ENCODE results near the gene SPRED1. TPM values are rescaled to one million over a fixed set of nuclear protein-coding genes. Genes with fewer than 3 reads are reported as not detected.
"Not testable (repeated sequence)": the region's sequence is repeated elsewhere in the genome, so short reads cannot be mapped to it uniquely, and the experiment has no call there.

SPRED1 gene
- polyA plus RNA-seq, 3 donors = 1.5 to 15.0 (median 10.9) TPM

DNA sequence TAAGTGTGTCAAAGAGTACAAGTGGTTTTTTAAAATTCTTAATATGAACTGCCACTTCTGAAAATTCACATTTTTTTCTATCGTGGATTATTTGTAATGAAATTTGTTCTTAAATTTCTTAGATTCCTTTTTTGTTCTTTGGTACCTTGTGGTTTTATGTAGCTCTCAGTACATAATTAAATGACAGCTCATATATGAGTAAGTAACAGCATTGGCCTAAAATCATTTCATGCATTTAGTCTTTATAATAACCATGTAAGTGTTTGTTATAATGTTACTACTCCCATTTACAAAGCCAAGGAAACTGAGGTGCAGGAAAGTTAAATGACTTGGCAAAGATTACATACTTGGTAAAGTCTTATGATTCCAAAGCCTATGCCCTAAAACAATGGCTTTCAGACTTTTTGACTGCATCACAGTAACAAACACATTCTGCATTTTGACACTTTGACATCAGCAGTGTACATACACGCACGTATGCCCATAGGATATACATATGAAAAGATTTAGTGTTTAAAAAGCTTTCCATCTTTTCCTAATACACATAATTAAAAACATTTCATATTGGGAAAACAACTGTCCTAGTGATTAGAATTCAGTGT, 14.9 kb downstream of the SPRED1 start:
- WGBS, 3 donors = 82 to 90% (median 89%) methylated on average over 3 of the region's 3 CpGs
- no peak overlapping the region for H3K27ac ChIP-seq (ENCODE audit: low read depth, low read length)

- H3K27ac ChIP-seq (ENCODE audit: low read depth, low read length) = no peak overlapping the region
Observed at GRCh38 chr15:38271144-38271543, 18.5 kb downstream of the SPRED1 start.

GRCh38 chr15:38271895-38272294, 19.3 kb downstream of the SPRED1 start:
- 90 to 94% (median 92%) methylated on average over 3 of the region's 3 CpGs for WGBS, 3 donors
- H3K27ac ChIP-seq (ENCODE audit: low read depth, low read length) = no peak overlapping the region

GRCh38 chr15:38272431-38272830, 19.8 kb downstream of the SPRED1 start:
- 33 to 88% (median 80%) methylated on average over 3 of the region's 3 CpGs for WGBS, 3 donors
- H3K27ac ChIP-seq (ENCODE audit: low read depth, low read length) = not testable (repeated sequence)

- no peak overlapping the region for H3K27ac ChIP-seq (ENCODE audit: low read depth, low read length)
- 30 to 47% (median 41%) methylated on average over 1 of the region's 1 CpG for WGBS, 3 donors
Observed at GRCh38 chr15:38274135-38274534, 21.5 kb downstream of the SPRED1 start.

DNA sequence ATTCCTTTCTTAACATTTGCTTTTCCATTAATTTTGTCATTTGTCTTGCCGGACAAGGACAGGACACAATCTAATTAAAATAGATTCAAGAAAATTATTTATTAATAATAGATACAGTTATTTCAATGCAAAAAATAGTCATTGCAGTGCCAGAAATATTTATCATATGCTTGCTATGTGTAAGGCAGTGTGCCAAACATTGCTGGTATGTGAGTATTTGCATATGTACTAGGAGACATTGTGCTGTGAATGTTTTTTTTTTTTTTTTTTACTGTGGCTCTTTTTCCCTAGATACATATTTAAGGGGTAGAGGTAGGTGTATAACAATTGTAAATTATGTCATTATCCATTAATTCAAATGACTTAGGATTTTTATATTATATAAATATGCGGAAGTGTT, 23.3 kb downstream of the SPRED1 start:
- WGBS, 3 donors = 45 to 71% (median 47%) methylated on average over 2 of the region's 2 CpGs
- no peak overlapping the region for H3K27ac ChIP-seq (ENCODE audit: low read depth, low read length)

DNA sequence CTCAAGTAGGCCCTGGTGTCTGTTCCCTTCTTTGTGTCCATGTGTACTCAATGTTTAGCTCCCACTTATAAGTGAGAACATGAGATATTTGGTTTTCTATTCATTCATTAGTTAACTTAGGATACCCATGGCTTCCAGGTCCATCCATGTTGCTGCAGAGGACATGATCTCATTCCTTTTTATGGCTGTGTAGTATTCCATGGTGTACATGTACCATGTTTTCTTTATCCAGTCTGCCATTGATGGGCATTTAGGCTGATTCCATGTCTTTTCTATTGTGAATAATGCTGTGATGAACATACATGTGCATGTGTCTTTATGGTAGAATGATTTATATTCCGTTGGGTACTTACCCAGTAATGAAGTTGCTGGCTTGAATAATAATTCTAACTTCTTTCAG, 24.6 kb downstream of the SPRED1 start:
- H3K27ac ChIP-seq (ENCODE audit: low read depth, low read length) = not testable (repeated sequence)
- WGBS, 3 donors = 0 to 67% (median 7%) methylated on average over 1 of the region's 1 CpG

DNA sequence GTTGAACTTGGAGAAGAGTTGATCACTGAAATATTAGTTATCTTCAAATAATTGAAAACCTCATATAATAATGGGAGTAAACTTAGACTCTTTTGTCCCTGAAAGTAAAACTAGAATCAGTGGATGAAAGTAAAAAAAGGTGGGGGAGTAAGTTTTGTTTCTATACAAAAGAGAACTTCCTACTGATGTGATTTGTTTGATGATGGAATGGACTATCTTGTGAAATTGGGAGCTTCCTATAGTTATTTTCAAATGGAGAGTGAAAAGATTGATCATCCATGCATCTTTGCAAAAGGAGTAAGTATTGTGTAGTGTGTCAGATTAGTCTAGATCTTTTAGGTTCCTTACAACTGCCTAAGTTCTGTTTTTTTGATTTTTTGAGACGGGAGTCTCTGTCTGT, 28.4 kb downstream of the SPRED1 start:
- WGBS, 3 donors = 59 to 94% (median 86%) methylated on average over 1 of the region's 1 CpG
- H3K27ac ChIP-seq (ENCODE audit: low read depth, low read length) = no peak overlapping the region

DNA sequence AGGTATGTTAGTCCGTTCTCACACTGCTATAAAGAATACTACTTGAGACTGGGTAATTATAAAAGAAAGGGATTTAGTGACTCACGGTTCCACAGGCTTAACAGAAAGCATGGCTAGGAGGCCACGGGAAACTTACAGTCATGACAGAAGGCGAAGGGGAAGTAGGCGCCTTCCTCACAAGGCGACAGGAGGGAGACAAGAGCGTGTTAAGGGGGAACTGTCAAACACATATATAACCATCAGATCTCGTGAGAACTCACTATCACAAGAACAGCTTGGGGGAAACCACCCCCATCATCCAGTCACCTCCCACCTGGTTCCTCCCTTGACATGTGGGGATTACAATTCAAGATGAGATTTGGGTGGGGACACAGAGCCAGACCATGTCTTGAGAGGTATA, 30.4 kb downstream of the SPRED1 start:
- 75 to 84% (median 79%) methylated on average over 8 of the region's 8 CpGs for WGBS, 3 donors
- H3K27ac ChIP-seq (ENCODE audit: low read depth, low read length) = no peak overlapping the region

DNA sequence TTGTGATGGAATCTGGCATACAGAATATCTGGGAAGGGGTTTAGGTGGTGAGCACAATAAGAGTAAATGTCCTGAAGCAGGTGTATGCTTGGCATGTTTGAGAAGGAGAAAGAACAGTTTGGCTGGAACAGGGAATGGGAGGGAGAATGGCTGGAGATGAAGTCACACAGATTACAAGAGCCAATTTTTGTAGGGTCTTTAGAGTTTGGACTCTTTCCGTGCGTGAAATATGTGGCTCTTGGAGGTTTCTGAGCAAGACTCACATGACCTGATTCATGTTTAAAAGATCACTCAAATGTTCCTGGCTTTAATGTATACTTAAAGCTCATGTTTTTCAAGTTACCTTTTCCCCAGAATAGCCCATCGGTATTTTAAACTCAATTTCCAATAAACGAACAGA, 32.8 kb downstream of the SPRED1 start:
- no peak overlapping the region for H3K27ac ChIP-seq (ENCODE audit: low read depth, low read length)
- WGBS, 3 donors = 74 to 94% (median 89%) methylated on average over 4 of the region's 4 CpGs

DNA sequence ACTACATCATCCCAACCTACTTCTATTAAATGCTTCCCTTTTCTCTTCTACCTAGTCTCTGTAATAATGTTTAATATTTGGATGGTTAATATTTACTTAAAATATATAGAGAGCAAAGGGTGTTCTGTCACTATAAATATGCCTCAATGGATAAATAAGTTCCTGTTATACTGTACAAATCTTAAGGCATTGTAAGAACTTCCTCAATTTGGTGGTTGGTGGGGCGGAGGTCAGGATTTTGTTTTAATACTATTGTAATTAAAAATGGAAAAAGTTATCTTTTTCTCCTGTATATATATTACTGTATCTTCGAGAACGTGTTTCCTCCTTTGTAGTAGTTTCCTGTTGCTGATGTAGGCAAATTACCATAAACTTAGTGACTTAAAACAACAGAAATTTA, 41.5 kb downstream of the SPRED1 start:
- WGBS, 3 donors = 37 to 73% (median 39%) methylated on average over 3 of the region's 3 CpGs
- no peak overlapping the region for H3K27ac ChIP-seq (ENCODE audit: low read depth, low read length)

GRCh38 chr15:38297623-38298388, 45.2 kb downstream of the SPRED1 start:
- no peak overlapping the region for H3K27ac ChIP-seq (ENCODE audit: low read depth, low read length)
- WGBS, 3 donors = 68 to 72% (median 68%) methylated on average over 4 of the region's 4 CpGs

GRCh38 chr15:38299216-38299615, 46.6 kb downstream of the SPRED1 start:
- no peak overlapping the region for H3K27ac ChIP-seq (ENCODE audit: low read depth, low read length)
- WGBS, 3 donors = 88 to 94% (median 89%) methylated on average over 6 of the region's 6 CpGs

GRCh38 chr15:38300395-38300794, 47.8 kb downstream of the SPRED1 start:
- H3K27ac ChIP-seq (ENCODE audit: low read depth, low read length) = no peak overlapping the region
- WGBS, 3 donors = 72 to 91% (median 72%) methylated on average over 2 of the region's 2 CpGs

- WGBS, 3 donors = 60 to 74% (median 65%) methylated on average over 3 of the region's 3 CpGs
Observed at GRCh38 chr15:38304481-38304880, 51.8 kb downstream of the SPRED1 start.

GRCh38 chr15:38307251-38307650, 54.6 kb downstream of the SPRED1 start:
- whole genome bisulfite sequencing, 3 donors = 49 to 94% (median 61%) methylated on average over 2 of the region's 2 CpGs
- H3K27ac ChIP-seq (ENCODE audit: low read depth, low read length) = no peak overlapping the region

More at GRCh38 chr15:38304481-38304880, 51.8 kb downstream of the SPRED1 start:
- H3K27ac ChIP-seq (ENCODE audit: low read depth, low read length) = no peak overlapping the region

- 86 to 90% (median 89%) methylated on average over 5 of the region's 5 CpGs for WGBS, 3 donors
- no peak overlapping the region for H3K27ac ChIP-seq (ENCODE audit: low read depth, low read length)
Observed at GRCh38 chr15:38307861-38308641, 55.4 kb downstream of the SPRED1 start.

DNA sequence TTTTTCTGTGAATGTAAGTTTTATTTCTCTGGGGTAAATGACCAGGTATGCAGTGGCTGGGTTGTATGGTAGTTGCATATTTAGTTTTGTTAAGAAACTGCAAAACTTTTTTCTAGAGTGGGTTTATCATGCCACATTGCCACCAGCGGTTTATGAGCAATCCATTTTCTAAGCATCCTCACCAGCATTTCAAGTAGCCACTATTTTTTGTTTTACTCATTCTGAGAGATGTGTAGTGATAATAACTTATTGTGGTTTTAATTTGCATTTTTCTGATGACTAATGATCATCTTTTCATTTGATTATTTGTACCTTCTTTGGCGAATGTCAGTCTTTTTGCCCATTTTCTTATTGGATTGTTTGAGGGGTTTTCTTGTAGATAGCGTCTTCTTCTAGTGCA, 56.2 kb downstream of the SPRED1 start:
- 94 to 96% (median 94%) methylated on average over 3 of the region's 3 CpGs for WGBS, 3 donors
- H3K27ac ChIP-seq (ENCODE audit: low read depth, low read length) = no peak overlapping the region

GRCh38 chr15:38312190-38312589, 59.6 kb downstream of the SPRED1 start:
- no peak overlapping the region for H3K27ac ChIP-seq (ENCODE audit: low read depth, low read length)
- WGBS, 3 donors = 81 to 82% (median 82%) methylated on average over 3 of the region's 3 CpGs
